Activated CD4-positive, alpha-beta T cell treated with anti-CD3 and anti-CD28 coated beads for 24 hours (primary cell): ENCODE data around the gene MRPL23.
"Not testable (repeated sequence)": the region's sequence is repeated elsewhere in the genome, so short reads cannot be mapped to it uniquely, and the experiment has no call there.

Experiments
- DNase-seq, 2 donors: peaks; one replicate each; pipeline ENCODE4 v3.0.0-alpha.2; 2020; ENCODE audit warnings: low read depth in 2 of 2

MRPL23 gene

DNA sequence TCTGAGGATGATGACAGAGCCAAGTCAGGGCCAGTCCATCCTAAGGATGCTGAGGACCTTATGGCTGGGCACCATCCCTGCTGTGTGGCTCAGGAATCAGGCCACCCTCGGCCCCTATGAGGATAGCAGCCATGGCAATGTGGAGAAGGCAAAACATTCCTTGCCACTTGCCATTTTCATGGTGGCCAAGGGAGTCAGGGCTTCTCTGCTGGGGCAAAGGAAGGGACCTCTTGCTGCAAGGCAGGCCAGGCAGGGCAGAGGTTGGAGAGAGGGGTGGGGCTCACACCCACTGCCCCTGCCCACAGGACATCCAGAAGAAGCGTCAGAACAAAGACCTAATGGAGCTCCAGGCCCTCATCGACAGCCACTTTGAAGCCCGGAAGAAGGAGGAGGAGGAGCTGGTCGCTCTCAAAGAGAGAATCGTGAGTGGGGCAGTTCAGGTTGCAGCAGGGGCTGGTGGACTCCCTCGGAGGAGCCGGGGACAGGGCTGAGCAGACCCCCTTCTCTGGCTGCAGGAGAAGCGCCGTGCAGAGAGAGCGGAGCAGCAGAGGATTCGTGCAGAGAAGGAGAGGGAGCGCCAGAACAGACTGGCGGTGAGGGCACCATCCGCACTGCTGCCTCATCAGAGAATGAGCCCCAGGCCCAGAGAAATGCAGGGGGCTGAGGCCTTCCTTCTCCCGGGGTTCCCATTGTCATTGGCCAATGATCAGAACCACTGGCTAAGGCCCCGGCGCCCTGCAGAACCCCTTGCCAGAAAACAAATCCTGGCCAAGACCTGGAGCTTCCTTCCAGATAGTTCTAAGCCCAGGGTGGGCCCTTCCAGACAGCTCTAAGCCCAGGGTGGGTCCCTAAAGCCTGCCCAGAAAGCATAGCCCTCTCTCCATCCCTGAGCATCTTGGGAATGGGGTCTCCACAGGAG, 13.5 kb upstream of the MRPL23 start:
- DNase-seq, result no peak

GRCh38 chr11:1934335-1935155, 12.6 kb upstream of the MRPL23 start:
- no peak for DNase-seq

DNA sequence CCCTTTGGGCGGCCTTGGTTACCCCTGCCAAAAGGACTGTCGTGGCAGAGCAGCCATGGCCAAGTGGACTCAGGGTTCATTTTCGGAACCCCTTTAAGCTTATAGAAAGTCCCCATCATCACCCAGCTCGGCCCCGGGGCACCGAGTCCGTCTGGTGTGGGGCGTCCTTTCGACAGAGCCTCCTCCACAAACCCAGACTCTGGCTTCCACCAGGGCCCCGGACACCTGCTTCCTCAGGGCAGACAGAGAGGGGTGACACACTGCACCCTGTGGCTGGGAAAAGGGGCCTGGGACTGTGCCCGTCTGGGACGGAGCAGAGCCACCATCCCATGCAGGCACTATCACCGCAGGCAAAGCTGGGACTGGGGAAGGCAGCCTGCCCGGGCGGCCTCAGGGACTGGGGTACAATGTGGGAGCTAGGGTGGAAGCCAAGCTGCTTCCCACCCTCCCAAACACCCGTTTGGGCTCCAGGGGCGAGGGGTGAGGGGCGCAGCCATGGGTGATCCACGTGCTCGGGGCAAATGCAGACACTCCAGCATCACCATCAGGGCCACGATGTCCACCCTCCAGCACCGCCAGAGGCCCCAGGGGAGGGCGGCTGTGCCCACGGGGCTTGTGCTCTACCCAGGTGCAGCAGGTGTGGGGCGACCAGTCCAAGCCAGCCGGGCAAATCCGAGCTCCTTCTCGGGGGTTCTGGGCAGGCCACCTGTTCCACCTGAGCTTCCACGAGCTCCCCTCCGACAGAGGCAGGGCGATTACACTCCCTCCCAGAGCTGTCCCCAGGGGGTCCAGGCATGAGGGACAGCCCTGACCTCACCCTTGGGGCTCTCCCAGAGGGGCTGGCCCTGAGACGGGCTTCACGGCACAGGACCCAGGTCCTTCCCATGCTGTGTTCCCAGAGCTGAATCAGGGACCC, 11.7 kb upstream of the MRPL23 start:
- no peak for DNase-seq

DNA sequence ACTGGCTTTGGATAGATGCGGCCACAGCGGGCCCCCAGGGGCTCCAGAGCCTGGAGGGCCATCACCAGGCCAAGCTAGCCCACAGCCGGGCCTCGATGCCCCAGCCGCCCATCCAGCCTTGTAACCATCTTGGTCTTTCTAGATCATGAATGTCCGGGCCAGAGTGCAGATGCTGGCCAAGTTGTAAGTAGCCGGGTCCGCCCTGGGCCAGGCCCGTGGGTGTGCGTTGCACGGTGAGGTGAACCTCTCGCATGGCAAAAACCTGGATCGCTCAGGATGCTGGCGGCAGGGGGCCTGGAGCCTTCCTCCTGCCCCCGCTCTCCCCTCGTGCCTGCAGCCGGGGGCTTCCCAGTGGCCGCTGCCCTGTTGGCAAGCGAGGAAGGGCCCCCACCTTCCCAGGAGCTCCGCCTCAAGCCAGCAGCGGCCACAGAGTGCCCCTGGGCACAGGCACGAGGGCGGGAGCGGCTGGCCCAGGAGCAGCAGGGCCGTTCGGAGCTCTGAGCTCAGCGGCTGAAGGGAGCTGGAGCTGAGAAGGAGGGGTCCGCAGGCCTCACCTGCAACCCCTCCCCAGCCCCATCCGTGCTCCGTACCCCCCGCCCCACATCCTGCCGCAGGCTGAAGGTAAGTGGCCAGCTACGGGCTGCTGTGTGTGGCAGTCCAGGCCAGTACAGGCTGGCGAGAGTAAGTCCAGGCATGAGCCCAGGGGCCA, 10.9 kb upstream of the MRPL23 start:
- no peak for DNase-seq

- no peak for DNase-seq
Measured at GRCh38 chr11:1936781-1937615, 10.1 kb upstream of the MRPL23 start.

GRCh38 chr11:1937616-1938342, 9.4 kb upstream of the MRPL23 start:
- DNase-seq, result no peak

GRCh38 chr11:1938343-1939005, 8.7 kb upstream of the MRPL23 start:
- no peak for DNase-seq

GRCh38 chr11:1939006-1939625, 8.0 kb upstream of the MRPL23 start:
- DNase-seq, result no peak

DNA sequence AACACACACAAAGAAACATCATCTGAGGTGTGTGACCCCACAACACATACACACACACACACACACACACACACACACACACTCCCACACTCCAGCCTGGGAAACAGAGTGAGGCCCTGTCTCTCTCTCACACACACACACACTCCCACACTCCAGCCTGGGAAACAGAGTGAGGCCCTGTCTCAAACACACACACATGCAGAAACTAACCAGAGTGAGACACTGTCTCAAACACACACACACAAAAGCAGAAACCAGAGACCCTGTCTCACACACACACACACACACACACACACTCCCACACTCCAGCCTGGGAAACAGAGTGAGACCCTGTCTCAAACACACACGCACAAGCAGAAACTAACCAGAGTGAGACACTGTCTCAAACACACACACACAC, 7.3 kb upstream of the MRPL23 start:
- DNase-seq, result not testable (repeated sequence)

DNA sequence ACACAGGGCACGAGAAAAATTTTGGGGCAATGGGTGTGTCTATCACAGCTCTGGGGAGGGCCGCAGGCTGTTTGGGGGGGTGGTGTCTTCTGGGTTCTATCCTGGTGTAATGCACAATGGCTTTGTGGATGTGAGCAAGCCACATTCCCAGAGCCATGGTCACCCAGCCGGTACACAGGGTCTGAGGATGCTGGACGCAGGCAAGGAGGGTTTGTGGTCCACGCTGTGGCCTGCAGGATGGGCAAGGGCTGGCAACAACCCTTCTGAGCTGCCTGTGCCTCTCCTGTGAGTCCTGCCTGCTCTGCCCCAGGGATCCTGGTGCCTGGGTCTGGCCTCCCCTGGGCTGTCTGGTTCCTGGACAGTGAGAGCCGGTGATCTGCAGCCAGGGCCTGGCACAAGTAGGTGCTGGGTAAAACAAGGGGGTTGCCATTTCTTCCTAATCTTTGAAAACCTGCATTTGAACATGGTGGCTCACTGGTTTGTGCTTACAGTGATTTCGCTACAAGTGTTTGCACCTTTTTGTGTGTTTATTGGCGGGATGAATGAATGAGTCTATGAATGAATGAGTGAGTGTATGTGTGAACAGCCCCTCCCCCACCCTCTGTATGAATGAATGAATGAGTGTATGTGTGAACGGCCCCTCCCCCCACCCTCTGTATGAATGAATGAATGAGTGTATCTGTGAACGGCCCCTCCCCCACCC, 4.4 kb upstream of the MRPL23 start:
- no peak for DNase-seq

DNA sequence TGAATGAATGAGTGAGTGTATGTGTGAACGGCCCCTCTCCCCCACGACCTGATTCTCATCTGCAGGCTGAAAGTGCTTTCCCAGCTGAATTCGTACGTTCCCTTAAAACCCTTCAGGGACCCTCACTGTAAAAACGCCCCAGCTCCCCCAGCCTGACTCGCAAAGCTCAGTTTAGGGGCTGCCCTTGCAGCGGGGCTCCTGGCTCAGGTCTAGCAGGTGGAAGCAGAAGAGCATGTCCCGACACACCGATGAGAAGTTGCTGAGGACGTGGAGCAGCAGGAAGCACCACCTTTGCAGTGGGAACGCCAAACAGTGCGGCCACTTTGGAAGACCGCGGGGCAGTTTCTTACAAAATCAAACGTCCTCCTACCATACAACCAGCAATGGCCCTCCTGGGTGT, 3.6 kb upstream of the MRPL23 start:
- no peak for DNase-seq

GRCh38 chr11:1943977-1944376, 3.2 kb upstream of the MRPL23 start:
- DNase-seq, result no peak

- DNase-seq, result no peak
Measured at GRCh38 chr11:1947592-1948237, 583 bp downstream of the MRPL23 start.

- DNase-seq, result no peak
Measured at GRCh38 chr11:1948389-1948788, 1.3 kb downstream of the MRPL23 start.

DNA sequence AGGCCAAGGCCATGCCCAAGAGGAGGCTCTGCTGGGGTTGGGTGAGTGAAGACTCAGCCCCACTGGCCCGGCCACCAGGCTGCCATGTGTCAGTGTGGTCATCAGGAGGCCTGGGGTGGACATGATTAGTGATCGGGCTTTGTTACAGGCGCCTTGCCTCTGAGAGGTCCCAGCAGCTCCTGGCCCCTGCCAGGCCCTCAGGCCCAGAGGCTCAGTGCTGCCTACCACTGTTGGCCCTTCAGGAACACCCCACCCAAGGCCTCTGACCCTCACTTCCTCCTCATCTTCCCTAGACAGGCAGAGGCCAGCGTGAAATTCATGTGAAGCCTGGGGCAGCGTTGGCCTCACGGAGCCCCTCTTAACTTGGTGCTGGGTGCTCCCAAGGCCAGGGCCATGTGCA, 2.2 kb downstream of the MRPL23 start:
- no peak for DNase-seq

DNA sequence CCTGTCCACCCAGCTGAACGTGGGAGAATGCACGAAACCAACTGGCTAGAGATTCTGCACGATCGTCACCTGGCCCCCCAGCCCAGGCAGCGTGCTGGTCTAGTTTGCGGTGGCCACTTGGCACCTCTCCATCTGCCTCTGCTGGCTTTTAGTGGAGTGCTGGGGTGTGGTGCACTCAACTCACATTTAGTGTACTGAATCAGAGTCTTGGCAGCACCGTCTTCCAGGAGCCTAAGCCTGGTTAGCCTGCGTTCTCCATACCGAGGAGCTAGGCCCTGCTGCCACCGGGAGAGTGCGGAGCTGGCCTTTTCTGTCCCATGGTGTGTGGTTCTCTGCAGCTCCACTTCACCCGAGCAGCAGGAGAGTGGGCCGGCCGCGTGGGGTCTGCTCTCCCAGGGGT, 2.8 kb downstream of the MRPL23 start:
- DNase-seq, result no peak

DNA sequence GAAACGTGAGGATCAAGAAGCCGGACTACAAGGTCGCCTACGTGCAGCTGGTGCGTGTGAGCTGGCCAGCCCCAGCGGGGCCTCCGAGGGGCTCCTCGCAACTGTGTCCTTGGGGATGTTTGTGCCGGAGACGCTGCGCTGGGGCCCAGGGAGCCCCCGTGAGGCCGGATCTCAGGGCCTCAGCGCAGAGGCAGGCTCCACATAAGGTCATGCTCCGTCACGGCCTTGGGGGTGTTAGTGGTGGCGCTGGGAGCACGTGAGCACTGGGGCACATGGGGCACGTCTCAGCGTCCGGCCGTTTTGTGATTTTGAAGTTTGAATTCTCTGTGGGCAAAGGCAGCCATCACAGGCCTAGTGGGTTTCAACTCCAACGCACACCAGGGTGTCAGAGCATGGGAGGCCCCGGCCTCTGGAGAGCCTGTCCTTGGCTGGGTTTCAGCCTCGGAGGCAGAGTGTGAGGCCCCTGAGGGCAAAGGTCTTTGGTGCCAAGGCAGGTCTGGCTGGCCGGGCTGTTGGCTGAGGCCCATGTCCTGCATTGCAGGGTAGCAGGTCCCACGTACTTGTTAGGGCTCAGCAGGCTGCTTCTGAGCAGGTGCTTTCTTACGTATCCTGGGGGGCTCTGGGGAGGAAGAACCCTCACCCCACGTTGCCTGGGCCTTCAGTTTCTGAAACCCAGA, 5.8 kb downstream of the MRPL23 start:
- no peak for DNase-seq
